ENCODE data around the gene GOLM1. TPM values are rescaled to one million over a fixed set of nuclear protein-coding genes. Genes with fewer than 3 reads are reported as not detected.
A peak's percentile ranks its signal among the peaks of the same experiment; 100 is the strongest.

GOLM1 gene
- total RNA-seq, 1 donor from 2014 or later = 55.0 TPM

- no peak for DNase-seq (ENCODE audit: low spot score)
- H3K4me1 Mint-ChIP-seq (ENCODE audit: low read depth) = peaks cover 31% of the 10 kb centered on the region
- H3K36me3 Mint-ChIP-seq (ENCODE audit: low read depth) = peaks cover 10% of the 10 kb centered on the region
- H3K4me3 Mint-ChIP-seq (ENCODE audit: unreplicated experiment) = no peak overlapping the region
- TF ChIP-seq CTCF (IDR thresholded peaks at IDR 0.05) = no peak
- H3K27me3 Mint-ChIP-seq (ENCODE audit: low read depth) = no peaks in the 10 kb centered on the region
- H3K9me3 Mint-ChIP-seq (ENCODE audit: low read depth) = no peaks in the 10 kb centered on the region
- H3K27ac Mint-ChIP-seq (ENCODE audit: unreplicated experiment) = no peak overlapping the region
These were observed 19.4 kb downstream of the GOLM1 start for GRCh38 chr9:86079865-86080469.

GRCh38 chr9:86079421-86079831 lies 19.9 kb downstream of the GOLM1 start:
- peaks cover 12% of the 10 kb centered on the region for H3K36me3 Mint-ChIP-seq (ENCODE audit: low read depth)
- DNase-seq (ENCODE audit: low spot score) = no peak
- no peaks in the 10 kb centered on the region for H3K9me3 Mint-ChIP-seq (ENCODE audit: low read depth)
- H3K4me3 Mint-ChIP-seq (ENCODE audit: unreplicated experiment) = no peak overlapping the region
- peaks cover 36% of the 10 kb centered on the region for H3K4me1 Mint-ChIP-seq (ENCODE audit: low read depth)
- H3K27ac Mint-ChIP-seq (ENCODE audit: unreplicated experiment) = no peak overlapping the region
- H3K27me3 Mint-ChIP-seq (ENCODE audit: low read depth) = no peaks in the 10 kb centered on the region
- TF ChIP-seq CTCF (IDR thresholded peaks at IDR 0.05) = no peak

GRCh38 chr9:86078731-86079130 lies 20.6 kb downstream of the GOLM1 start:
- TF ChIP-seq CTCF (IDR thresholded peaks at IDR 0.05) = no peak
- Mint-ChIP-seq H3K4me1 (ENCODE audit: low read depth) (peaks cover 41% of the 10 kb centered on the region), H3K4me3 (ENCODE audit: unreplicated experiment) (no peak overlapping the region), H3K27ac (ENCODE audit: unreplicated experiment) (no peak overlapping the region), H3K27me3 (ENCODE audit: low read depth) (no peaks in the 10 kb centered on the region), H3K36me3 (ENCODE audit: low read depth) (peaks cover 12% of the 10 kb centered on the region), H3K9me3 (ENCODE audit: low read depth) (no peaks in the 10 kb centered on the region)
- no peak for DNase-seq (ENCODE audit: low spot score)

GRCh38 chr9:86077276-86077675 lies 22.1 kb downstream of the GOLM1 start:
- Mint-ChIP-seq H3K27me3 (ENCODE audit: low read depth) (no peaks in the 10 kb centered on the region), H3K27ac (ENCODE audit: unreplicated experiment) (no peak overlapping the region), H3K4me1 (ENCODE audit: low read depth) (peaks cover 41% of the 10 kb centered on the region), H3K4me3 (ENCODE audit: unreplicated experiment) (no peak overlapping the region), H3K36me3 (ENCODE audit: low read depth) (peaks cover 12% of the 10 kb centered on the region), H3K9me3 (ENCODE audit: low read depth) (no peaks in the 10 kb centered on the region)
- TF ChIP-seq CTCF (IDR thresholded peaks at IDR 0.05) = no peak
- no peak for DNase-seq (ENCODE audit: low spot score)

GRCh38 chr9:86075132-86076109 lies 23.9 kb downstream of the GOLM1 start:
- Mint-ChIP-seq H3K4me3 (ENCODE audit: unreplicated experiment) (no peak overlapping the region), H3K36me3 (ENCODE audit: low read depth) (peaks cover 12% of the 10 kb centered on the region), H3K9me3 (ENCODE audit: low read depth) (no peaks in the 10 kb centered on the region), H3K4me1 (ENCODE audit: low read depth) (peaks cover 47% of the 10 kb centered on the region), H3K27ac (ENCODE audit: unreplicated experiment) (peak overlapping the region; percentile 76), H3K27me3 (ENCODE audit: low read depth) (no peaks in the 10 kb centered on the region)
- TF ChIP-seq CTCF (IDR thresholded peaks at IDR 0.05) = no peak
- no peak for DNase-seq (ENCODE audit: low spot score)
